Measurements from ENCODE around the gene GPBP1L1. TPM values are rescaled to one million over a fixed set of nuclear protein-coding genes. Genes with fewer than 3 reads are reported as not detected.
A peak's percentile ranks its signal among the peaks of the same experiment; 100 is the strongest.

The GPBP1L1 gene
- total and polyA plus RNA-seq, 9 of the 15 experiments (the other 6 are each of a cell fraction or from before 2014, with no cell fraction given) = 86.0 to 216 (median 138) TPM

DNA sequence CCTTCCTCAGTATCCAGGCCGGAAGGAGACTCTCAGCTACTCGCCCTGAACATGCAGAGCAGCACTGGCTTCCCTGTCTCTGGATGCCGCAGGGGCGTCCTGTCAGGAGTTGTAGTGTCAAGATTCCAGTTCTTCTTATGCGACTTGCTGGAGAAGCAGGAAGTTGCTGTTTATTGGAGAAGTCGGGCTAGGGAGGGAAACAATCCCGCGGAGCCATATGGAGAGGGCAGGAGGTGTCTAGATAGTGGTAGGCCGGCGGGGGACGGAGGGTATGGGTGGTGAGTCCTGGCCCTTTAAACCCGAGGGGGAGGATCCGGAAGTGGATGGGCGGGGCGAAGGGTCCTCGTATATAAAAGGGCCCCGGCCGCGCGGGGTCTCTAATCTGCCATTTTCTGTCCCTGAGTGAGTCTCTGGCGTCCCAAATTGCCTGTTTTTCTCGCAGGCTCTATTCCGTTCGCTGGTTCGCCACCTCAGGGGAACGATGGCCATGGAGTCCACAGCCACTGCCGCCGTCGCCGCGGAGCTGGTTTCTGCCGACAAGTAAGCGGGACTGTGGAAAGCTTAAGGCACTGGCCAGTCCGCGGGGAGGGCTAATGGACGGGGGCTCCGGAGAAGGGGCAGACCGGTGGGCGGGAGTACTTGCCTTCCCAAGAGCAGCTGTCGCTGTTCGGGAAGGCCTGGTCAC is 102.5 kb downstream of the GPBP1L1 start, which contains the start of gene NASP (continued):
- no peak for TF ChIP-seq EZH2 (IDR thresholded peaks at IDR 0.05; ENCODE audit: borderline replicate concordance, low read depth, low read length)
- TF ChIP-seq E2F4 (CRISPR knock-in tag; IDR thresholded peaks at IDR 0.05; ENCODE audit: low read depth) = no peak
- TF ChIP-seq STAT6 (CRISPR knock-in tag; IDR thresholded peaks at IDR 0.05) = peak; percentile 75; the same call in 1 of the 2 replicates
- TF ChIP-seq, protein P1, sequence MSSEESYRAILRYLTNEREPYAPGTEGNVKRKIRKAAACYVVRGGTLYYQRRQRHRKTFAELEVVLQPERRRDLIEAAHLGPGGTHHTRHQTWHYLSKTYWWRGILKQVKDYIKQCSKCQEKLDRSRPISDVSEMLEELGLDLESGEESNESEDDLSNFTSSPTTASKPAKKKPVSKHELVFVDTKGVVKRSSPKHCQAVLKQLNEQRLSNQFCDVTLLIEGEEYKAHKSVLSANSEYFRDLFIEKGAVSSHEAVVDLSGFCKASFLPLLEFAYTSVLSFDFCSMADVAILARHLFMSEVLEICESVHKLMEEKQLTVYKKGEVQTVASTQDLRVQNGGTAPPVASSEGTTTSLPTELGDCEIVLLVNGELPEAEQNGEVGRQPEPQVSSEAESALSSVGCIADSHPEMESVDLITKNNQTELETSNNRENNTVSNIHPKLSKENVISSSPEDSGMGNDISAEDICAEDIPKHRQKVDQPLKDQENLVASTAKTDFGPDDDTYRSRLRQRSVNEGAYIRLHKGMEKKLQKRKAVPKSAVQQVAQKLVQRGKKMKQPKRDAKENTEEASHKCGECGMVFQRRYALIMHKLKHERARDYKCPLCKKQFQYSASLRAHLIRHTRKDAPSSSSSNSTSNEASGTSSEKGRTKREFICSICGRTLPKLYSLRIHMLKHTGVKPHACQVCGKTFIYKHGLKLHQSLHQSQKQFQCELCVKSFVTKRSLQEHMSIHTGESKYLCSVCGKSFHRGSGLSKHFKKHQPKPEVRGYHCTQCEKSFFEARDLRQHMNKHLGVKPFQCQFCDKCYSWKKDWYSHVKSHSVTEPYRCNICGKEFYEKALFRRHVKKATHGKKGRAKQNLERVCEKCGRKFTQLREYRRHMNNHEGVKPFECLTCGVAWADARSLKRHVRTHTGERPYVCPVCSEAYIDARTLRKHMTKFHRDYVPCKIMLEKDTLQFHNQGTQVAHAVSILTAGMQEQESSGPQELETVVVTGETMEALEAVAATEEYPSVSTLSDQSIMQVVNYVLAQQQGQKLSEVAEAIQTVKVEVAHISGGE (CRISPR knock-in tag; IDR thresholded peaks at IDR 0.05) = peak in 1 of 3 experiments; percentile 70; a peak in 1 of 6 replicates
- peak; percentile 97 for TF ChIP-seq BRD4 (IDR thresholded peaks at IDR 0.05)
- no peak for TF ChIP-seq ZNF584 (CRISPR knock-in tag; IDR thresholded peaks at IDR 0.05; ENCODE audit: low read depth)
- no peak for TF ChIP-seq SPI1 (IDR thresholded peaks at IDR 0.05; ENCODE audit: borderline replicate concordance, low read depth, low read length)
- peak; percentile 94 for TF ChIP-seq RBM39 (optimal IDR thresholded peaks at IDR 0.05; ENCODE audit: low read depth, low read length)
- TF ChIP-seq POLR2B (IDR thresholded peaks at IDR 0.05; ENCODE audit: low read depth, partially characterized antibody) = peak; percentile 100
- TF ChIP-seq ARID2 (IDR thresholded peaks at IDR 0.05) = no peak
- no peak for TF ChIP-seq YBX1 (IDR thresholded peaks at IDR 0.05)
- TF ChIP-seq BCL6 (CRISPR knock-in tag; IDR thresholded peaks at IDR 0.05) = no peak
- TF ChIP-seq, protein P2, sequence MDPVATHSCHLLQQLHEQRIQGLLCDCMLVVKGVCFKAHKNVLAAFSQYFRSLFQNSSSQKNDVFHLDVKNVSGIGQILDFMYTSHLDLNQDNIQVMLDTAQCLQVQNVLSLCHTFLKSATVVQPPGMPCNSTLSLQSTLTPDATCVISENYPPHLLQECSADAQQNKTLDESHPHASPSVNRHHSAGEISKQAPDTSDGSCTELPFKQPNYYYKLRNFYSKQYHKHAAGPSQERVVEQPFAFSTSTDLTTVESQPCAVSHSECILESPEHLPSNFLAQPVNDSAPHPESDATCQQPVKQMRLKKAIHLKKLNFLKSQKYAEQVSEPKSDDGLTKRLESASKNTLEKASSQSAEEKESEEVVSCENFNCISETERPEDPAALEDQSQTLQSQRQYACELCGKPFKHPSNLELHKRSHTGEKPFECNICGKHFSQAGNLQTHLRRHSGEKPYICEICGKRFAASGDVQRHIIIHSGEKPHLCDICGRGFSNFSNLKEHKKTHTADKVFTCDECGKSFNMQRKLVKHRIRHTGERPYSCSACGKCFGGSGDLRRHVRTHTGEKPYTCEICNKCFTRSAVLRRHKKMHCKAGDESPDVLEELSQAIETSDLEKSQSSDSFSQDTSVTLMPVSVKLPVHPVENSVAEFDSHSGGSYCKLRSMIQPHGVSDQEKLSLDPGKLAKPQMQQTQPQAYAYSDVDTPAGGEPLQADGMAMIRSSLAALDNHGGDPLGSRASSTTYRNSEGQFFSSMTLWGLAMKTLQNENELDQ (CRISPR knock-in tag; IDR thresholded peaks at IDR 0.05; ENCODE audit: borderline replicate concordance) = no peak
- no peak for TF ChIP-seq HOMEZ (CRISPR knock-in tag; IDR thresholded peaks at IDR 0.05)

Data from K562 (cell line).